SU-DHL-6 (cell line): ENCODE results near the gene NOD2.

ENCODE experiments used
- H2AFZ ChIP-seq: fragments of 200-600 bp; sonication (generic); 2 replicates; pipeline ENCODE4 v1.6.1; 2014; ENCODE audit warnings: low read depth, mild to moderate bottlenecking, moderate library complexity, mixed read lengths, antibody characterized with exemption, low read length; ENCODE audit not compliant: severe bottlenecking
- H3F3A ChIP-seq: fragments of 200-600 bp; shearing (Covaris generic); 2 replicates; pipeline ENCODE4 v1.6.0; 2016; ENCODE audit warnings: antibody characterized with exemption, mild to moderate bottlenecking; ENCODE audit not compliant: insufficient read depth
- H3K27ac ChIP-seq: fragments of 200-600 bp; sonication (generic); 2 replicates; pipeline ENCODE4 v1.5.1; 2016; ENCODE audit warnings: low read depth, mild to moderate bottlenecking, low read length, moderate library complexity, mixed read lengths
- H3K27me3 ChIP-seq: fragments of 200-600 bp; sonication (generic), shearing (Covaris generic); 2 replicates; pipeline ENCODE4 v1.6.0; 2014; ENCODE audit warnings: mild to moderate bottlenecking, low read length
- H3K36me3 ChIP-seq: fragments of 200-600 bp; sonication (generic); 2 replicates; pipeline ENCODE4 v1.6.1; 2014; ENCODE audit warnings: mild to moderate bottlenecking, low read length, mixed read lengths
- H3K4me2 ChIP-seq: fragments of 300-600, 200-600 bp; shearing (Covaris generic), sonication (generic); 2 replicates; pipeline ENCODE4 v1.6.0; 2014; ENCODE audit warnings: low read length, low read depth, mild to moderate bottlenecking; ENCODE audit not compliant: poor library complexity, severe bottlenecking
- H3K4me3 ChIP-seq: fragments of 200-600 bp; sonication (generic); 2 replicates; pipeline ENCODE4 v1.5.1; 2014; ENCODE audit warnings: antibody characterized with exemption, low read length, mild to moderate bottlenecking, mixed read lengths; ENCODE audit not compliant: insufficient read depth, poor library complexity, severe bottlenecking
- H3K79me2 ChIP-seq: fragments of 200-600 bp; sonication (generic); 2 replicates; pipeline ENCODE4 v1.6.1; 2014; ENCODE audit warnings: mild to moderate bottlenecking, low read length, moderate library complexity; ENCODE audit not compliant: insufficient read depth
- H3K9ac ChIP-seq: fragments of 200-600 bp; sonication (generic); 2 replicates; pipeline ENCODE4 v1.7.0; 2014; ENCODE audit warnings: mild to moderate bottlenecking, low read length
- H3K9me2 ChIP-seq: fragments of 200-600 bp; sonication (generic); replicated peaks from 2 replicates; pipeline ENCODE4 v1.6.1; 2014; ENCODE audit warnings: low read length; ENCODE audit not compliant: insufficient read depth
- H3K9me3 ChIP-seq: fragments of 200-600 bp; sonication (generic); 2 replicates; pipeline ENCODE4 v1.6.1; 2014; ENCODE audit warnings: low read length, mixed read lengths; ENCODE audit not compliant: insufficient read depth
- H4K20me1 ChIP-seq: fragments of 200-600 bp; sonication (generic); 2 replicates; pipeline ENCODE4 v1.6.1; 2014; ENCODE audit warnings: low read depth, mild to moderate bottlenecking, antibody characterized with exemption, low read length, moderate library complexity, mixed read lengths
- EZH2phosphoT487 ChIP-seq: fragments of 200-600 bp; sonication (generic), shearing (Covaris generic); conservative IDR thresholded peaks from 2 replicates; pipeline ENCODE4 v1.6.1; 2018; ENCODE audit warnings: mild to moderate bottlenecking, antibody characterized with exemption, low read length, moderate library complexity, mixed read lengths
- TF ChIP-seq, protein P1 (sequence below): fragments of 200-600 bp; sonication (generic); IDR thresholded peaks from one replicate; pipeline ENCODE4 v1.5.1; 2017; ENCODE audit warnings: antibody characterized with exemption, mild to moderate bottlenecking, low read length, moderate library complexity; ENCODE audit not compliant: insufficient read depth, poor library complexity, severe bottlenecking

Gene NOD2

GRCh38 chr16:50765260-50765659 is 71.9 kb downstream of the NOD2 start:
- Histone ChIP-seq H3K9me3 (peaks cover 6% of the 10 kb centered on the region; the same call in 1 of the 2 replicates), H2AFZ (no peak overlapping the region), H3K79me2 (no peaks in the 10 kb centered on the region), H4K20me1 (no peaks in the 10 kb centered on the region; the same call in 1 of the 2 replicates), H3K9ac (no peak overlapping the region), H3K27ac (no peak overlapping the region), H3K4me2 (no peak overlapping the region), H3F3A (no peaks in the 10 kb centered on the region), H3K27me3 (no peaks in the 10 kb centered on the region), H3K4me3 (no peak overlapping the region), H3K36me3 (no peaks in the 10 kb centered on the region), H3K9me2 (no peaks in the 10 kb centered on the region)
- TF ChIP-seq EZH2phosphoT487: no peak
- TF ChIP-seq, protein P1, sequence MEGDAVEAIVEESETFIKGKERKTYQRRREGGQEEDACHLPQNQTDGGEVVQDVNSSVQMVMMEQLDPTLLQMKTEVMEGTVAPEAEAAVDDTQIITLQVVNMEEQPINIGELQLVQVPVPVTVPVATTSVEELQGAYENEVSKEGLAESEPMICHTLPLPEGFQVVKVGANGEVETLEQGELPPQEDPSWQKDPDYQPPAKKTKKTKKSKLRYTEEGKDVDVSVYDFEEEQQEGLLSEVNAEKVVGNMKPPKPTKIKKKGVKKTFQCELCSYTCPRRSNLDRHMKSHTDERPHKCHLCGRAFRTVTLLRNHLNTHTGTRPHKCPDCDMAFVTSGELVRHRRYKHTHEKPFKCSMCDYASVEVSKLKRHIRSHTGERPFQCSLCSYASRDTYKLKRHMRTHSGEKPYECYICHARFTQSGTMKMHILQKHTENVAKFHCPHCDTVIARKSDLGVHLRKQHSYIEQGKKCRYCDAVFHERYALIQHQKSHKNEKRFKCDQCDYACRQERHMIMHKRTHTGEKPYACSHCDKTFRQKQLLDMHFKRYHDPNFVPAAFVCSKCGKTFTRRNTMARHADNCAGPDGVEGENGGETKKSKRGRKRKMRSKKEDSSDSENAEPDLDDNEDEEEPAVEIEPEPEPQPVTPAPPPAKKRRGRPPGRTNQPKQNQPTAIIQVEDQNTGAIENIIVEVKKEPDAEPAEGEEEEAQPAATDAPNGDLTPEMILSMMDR: no peak

DNA sequence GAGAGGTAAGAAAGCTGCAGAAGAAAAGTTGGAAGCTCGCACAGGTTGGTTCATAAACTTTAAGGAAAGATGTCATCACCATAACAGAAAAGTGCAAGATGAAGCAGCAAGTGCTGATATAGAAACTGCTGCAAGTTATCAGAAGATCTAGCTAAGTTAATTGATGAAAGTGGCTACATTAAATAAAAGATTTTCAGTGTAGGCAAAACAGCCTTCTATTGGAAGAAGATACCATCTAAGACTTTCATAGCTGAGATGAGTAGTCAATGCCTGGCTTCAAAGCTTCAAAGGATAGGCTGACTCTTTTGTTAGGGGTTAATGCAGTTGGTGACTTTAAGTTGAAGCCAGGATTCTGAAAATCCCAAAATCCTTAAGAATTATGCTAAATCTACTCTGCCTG is 72.5 kb downstream of the NOD2 start:
- no peaks in the 10 kb centered on the region for H3K79me2 ChIP-seq
- TF ChIP-seq, protein P1: no peak
- no peak for TF ChIP-seq EZH2phosphoT487
- H3K27ac ChIP-seq: no peak overlapping the region
- no peak overlapping the region for H3K4me2 ChIP-seq
- H3K27me3 ChIP-seq: no peaks in the 10 kb centered on the region
- H3K9me3 ChIP-seq: peaks cover 6% of the 10 kb centered on the region; the same call in 1 of the 2 replicates
- no peak overlapping the region for H2AFZ ChIP-seq
- H3F3A ChIP-seq: no peaks in the 10 kb centered on the region
- H4K20me1 ChIP-seq: no peaks in the 10 kb centered on the region
- no peaks in the 10 kb centered on the region for H3K9me2 ChIP-seq
- no peak overlapping the region for H3K4me3 ChIP-seq
- no peak overlapping the region for H3K9ac ChIP-seq
- no peaks in the 10 kb centered on the region for H3K36me3 ChIP-seq

DNA sequence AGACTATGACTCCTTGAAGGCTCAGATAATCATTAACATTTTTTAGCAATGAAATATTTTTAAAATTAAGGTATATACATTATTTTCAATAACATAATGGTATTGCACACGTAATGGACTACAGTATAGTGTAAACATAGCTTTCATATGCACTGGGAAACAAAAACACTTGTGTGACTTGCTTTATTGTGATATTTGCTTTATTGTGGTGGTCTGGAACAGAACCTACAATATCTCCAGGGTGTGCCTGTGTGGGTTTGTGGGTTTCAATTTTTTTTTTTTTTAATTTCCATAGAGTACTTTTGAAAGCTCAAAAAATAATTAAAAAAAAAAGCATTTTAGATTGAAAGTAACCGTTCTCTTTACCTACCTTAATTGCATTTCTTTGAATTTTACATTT is 73.8 kb downstream of the NOD2 start:
- Histone ChIP-seq H3K9me3 (peaks cover 6% of the 10 kb centered on the region; the same call in 1 of the 2 replicates), H3K4me2 (no peak overlapping the region), H3K27ac (no peak overlapping the region), H3K4me3 (no peak overlapping the region), H3K79me2 (no peaks in the 10 kb centered on the region), H2AFZ (no peak overlapping the region), H3K9ac (no peak overlapping the region), H3K9me2 (no peaks in the 10 kb centered on the region), H4K20me1 (no peaks in the 10 kb centered on the region), H3F3A (no peaks in the 10 kb centered on the region), H3K36me3 (no peaks in the 10 kb centered on the region), H3K27me3 (no peaks in the 10 kb centered on the region)
- TF ChIP-seq, protein P1: no peak
- no peak for TF ChIP-seq EZH2phosphoT487

- Histone ChIP-seq H3K27ac (no peak overlapping the region), H3K9me2 (no peaks in the 10 kb centered on the region), H3F3A (no peaks in the 10 kb centered on the region), H3K4me3 (no peak overlapping the region), H3K9ac (no peak overlapping the region), H3K79me2 (no peaks in the 10 kb centered on the region), H3K9me3 (0 out of 2 replicates have a peak, but pooled peaks cover under 1% of the 10 kb centered on the region), H2AFZ (no peak overlapping the region), H3K4me2 (no peak overlapping the region), H3K36me3 (no peaks in the 10 kb centered on the region), H4K20me1 (no peaks in the 10 kb centered on the region), H3K27me3 (no peaks in the 10 kb centered on the region)
- no peak for TF ChIP-seq EZH2phosphoT487
Measured at GRCh38 chr16:50771366-50771765, 78.0 kb downstream of the NOD2 start.
